Testis (tissue), 2 donors: ENCODE results near the gene CDC25C.

Experiments used
- CTCF ChIP-seq, 3 experiments: fragments of 450-650 bp in 2 of 3; fragments of 200-600 bp in 1 of 3; sonication (generic) in 1 of 3; IDR thresholded peaks; one replicate each; pipeline ENCODE4 v1.5.1; 2016 to 2019; ENCODE audit warnings: antibody characterized with exemption in 3 of 3, mild to moderate bottlenecking in 2 of 3, moderate library complexity in 1 of 3
- POLR2A ChIP-seq: fragments of 450-650 bp; IDR thresholded peaks from one replicate; pipeline ENCODE4 v1.6.1; 2017; ENCODE audit warnings: antibody characterized with exemption, mild to moderate bottlenecking, moderate library complexity

GRCh38 chr5:138331449-138332368 lies at the start of gene CDC25C:
- no peak for TF ChIP-seq CTCF (IDR thresholded peaks at IDR 0.05)
- TF ChIP-seq POLR2A, result no peak
